MM.1S (cell line): ENCODE results near the gene ZBTB1.

Source experiments
- DNase-seq: peaks from one replicate; pipeline ENCODE4 v3.0.0-alpha.2; 2015
- H2AFZ ChIP-seq: fragments of 300-600 bp; sonication (generic); 2 replicates; pipeline ENCODE4 v1.6.0; 2016; ENCODE audit warnings: antibody characterized with exemption, low read length
- H3F3A ChIP-seq: fragments of 300-600 bp; sonication (generic); 2 replicates; pipeline ENCODE4 v1.6.1; 2016; ENCODE audit warnings: mild to moderate bottlenecking, antibody characterized with exemption, low read length, moderate library complexity, mixed read lengths; ENCODE audit not compliant: insufficient read depth
- H3K27ac ChIP-seq: fragments of 300-600 bp; sonication (generic); 2 replicates; pipeline ENCODE4 v1.5.1; 2016; ENCODE audit warnings: mild to moderate bottlenecking, low read length
- H3K27me3 ChIP-seq: fragments of 300-600 bp; sonication (generic); replicated peaks from 2 replicates; pipeline ENCODE4 v1.6.0; 2016; ENCODE audit warnings: low read length; ENCODE audit not compliant: insufficient read depth
- H3K36me3 ChIP-seq: fragments of 300-600 bp; sonication (generic); replicated peaks from 2 replicates; pipeline ENCODE4 v1.6.1; 2016; ENCODE audit warnings: mild to moderate bottlenecking, low read length, mixed read lengths; ENCODE audit not compliant: insufficient read depth
- H3K4me1 ChIP-seq: fragments of 300-600 bp; sonication (generic); 2 replicates; pipeline ENCODE4 v1.6.1; 2016; ENCODE audit warnings: low read length, mixed read lengths
- H3K4me2 ChIP-seq: fragments of 300-600 bp; sonication (generic); 2 replicates; pipeline ENCODE4 v1.6.0; 2016; ENCODE audit warnings: low read depth, low read length
- H3K4me3 ChIP-seq: fragments of 300-600 bp; sonication (generic); 2 replicates; pipeline ENCODE4 v1.5.1; 2016; ENCODE audit warnings: low read length, mixed read lengths
- H3K79me2 ChIP-seq: fragments of 300-600 bp; sonication (generic); 2 replicates; pipeline ENCODE4 v1.6.1; 2016; ENCODE audit warnings: mixed run types, low read length, mixed read lengths
- H3K9ac ChIP-seq: fragments of 300-600 bp; sonication (generic); 2 replicates; pipeline ENCODE4 v1.6.1; 2016; ENCODE audit warnings: low read length, mixed read lengths
- H3K9me2 ChIP-seq: fragments of 300-600 bp; sonication (generic); replicated peaks from 2 replicates; pipeline ENCODE4 v1.6.1; 2016; ENCODE audit warnings: mild to moderate bottlenecking, low read length, mixed read lengths; ENCODE audit not compliant: insufficient read depth
- H3K9me3 ChIP-seq: fragments of 300-600 bp; sonication (generic); replicated peaks from 2 replicates; pipeline ENCODE4 v1.6.1; 2016; ENCODE audit warnings: mild to moderate bottlenecking, low read length, mixed read lengths; ENCODE audit not compliant: insufficient read depth
- H4K20me1 ChIP-seq: fragments of 300-600 bp; sonication (generic); 2 replicates; pipeline ENCODE4 v1.6.1; 2016; ENCODE audit warnings: mild to moderate bottlenecking, low read length, moderate library complexity, mixed read lengths; ENCODE audit not compliant: insufficient read depth
- CTCF ChIP-seq: fragments of 300-600 bp; sonication (generic); IDR thresholded peaks from 2 replicates; pipeline ENCODE4 v1.5.1; 2016; ENCODE audit warnings: antibody characterized with exemption, low read length, mixed read lengths
- EZH2 ChIP-seq: fragments of 300-600 bp; sonication (generic); optimal IDR thresholded peaks from 2 replicates; pipeline ENCODE3; 2017; ENCODE audit warnings: low read depth, mild to moderate bottlenecking, antibody characterized with exemption, low read length, mixed read lengths
- EZH2phosphoT487 ChIP-seq: fragments of 300-600 bp; sonication (generic); IDR thresholded peaks from 2 replicates; pipeline ENCODE4 v1.6.1; 2018; ENCODE audit warnings: antibody characterized with exemption, low read length

ZBTB1 gene, protein sequence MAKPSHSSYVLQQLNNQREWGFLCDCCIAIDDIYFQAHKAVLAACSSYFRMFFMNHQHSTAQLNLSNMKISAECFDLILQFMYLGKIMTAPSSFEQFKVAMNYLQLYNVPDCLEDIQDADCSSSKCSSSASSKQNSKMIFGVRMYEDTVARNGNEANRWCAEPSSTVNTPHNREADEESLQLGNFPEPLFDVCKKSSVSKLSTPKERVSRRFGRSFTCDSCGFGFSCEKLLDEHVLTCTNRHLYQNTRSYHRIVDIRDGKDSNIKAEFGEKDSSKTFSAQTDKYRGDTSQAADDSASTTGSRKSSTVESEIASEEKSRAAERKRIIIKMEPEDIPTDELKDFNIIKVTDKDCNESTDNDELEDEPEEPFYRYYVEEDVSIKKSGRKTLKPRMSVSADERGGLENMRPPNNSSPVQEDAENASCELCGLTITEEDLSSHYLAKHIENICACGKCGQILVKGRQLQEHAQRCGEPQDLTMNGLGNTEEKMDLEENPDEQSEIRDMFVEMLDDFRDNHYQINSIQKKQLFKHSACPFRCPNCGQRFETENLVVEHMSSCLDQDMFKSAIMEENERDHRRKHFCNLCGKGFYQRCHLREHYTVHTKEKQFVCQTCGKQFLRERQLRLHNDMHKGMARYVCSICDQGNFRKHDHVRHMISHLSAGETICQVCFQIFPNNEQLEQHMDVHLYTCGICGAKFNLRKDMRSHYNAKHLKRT

DNA sequence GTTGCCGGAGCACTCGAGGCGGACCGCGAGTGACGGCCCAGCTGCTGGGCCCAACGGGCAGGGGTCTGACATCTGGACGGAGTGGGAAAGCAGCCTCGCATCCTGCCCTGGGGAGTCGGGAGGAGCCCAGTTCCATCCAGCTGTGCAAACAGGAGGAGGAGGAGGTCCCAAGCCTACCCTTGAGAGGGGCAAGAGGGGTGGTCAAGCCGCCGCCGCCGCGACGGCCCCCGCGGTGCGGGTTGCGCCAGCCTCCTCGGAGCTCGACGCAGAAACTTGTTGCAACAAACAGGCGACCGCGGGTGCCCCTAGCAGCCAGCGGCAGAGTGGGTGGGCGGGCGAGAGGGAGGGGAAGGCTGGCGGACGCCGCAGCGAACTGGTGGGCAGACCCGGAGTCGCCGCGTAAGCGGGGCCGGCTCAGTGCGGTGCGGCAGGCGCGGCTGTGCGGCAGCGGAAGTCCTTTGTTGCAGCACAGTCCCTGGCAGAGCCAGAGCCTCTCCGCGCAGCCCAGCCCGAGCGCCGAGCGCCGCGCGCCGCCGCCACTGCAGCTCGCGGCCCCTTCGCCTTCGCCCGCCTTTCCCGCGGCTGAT is at the start of gene ZBTB1:
TSS of gene ZBTB1 (plus strand) at position 461 of the 587 bp plus-strand sequence. CDS start 16,735 bp downstream, outside the sequence.
- Histone ChIP-seq H3K36me3 (no peaks in the 10 kb centered on the region), H2AFZ (no peak within 1 kb of the TSS), H3K4me3 (peak within 1 kb of the TSS; percentile 78), H3K9me2 (no peaks in the 10 kb centered on the region), H3K27ac (peak within 1 kb of the TSS; percentile 100), H3K79me2 (peaks cover 82% of the 10 kb centered on the region), H4K20me1 (no peaks in the 10 kb centered on the region), H3F3A (peaks cover 38% of the 10 kb centered on the region), H3K27me3 (no peaks in the 10 kb centered on the region), H3K4me1 (peaks cover 7% of the 10 kb centered on the region), H3K9me3 (no peaks in the 10 kb centered on the region), H3K4me2 (peak within 1 kb of the TSS; percentile 74), H3K9ac (peak within 1 kb of the TSS; percentile 99)
- peak; percentile 62 for DNase-seq
- TF ChIP-seq EZH2 (no peak), CTCF (no peak), EZH2phosphoT487 (no peak)

- DNase-seq, result no peak
- no peaks in the 10 kb centered on the region for H4K20me1 ChIP-seq
- no peak overlapping the region for H2AFZ ChIP-seq
- no peak overlapping the region for H3K4me2 ChIP-seq
- no peaks in the 10 kb centered on the region for H3K9me3 ChIP-seq
- H3F3A ChIP-seq, result 0 out of 2 replicates have a peak, but pooled peaks cover 5% of the 10 kb centered on the region
- H3K27ac ChIP-seq, result no peak overlapping the region
- no peak overlapping the region for H3K4me3 ChIP-seq
- peaks cover 8% of the 10 kb centered on the region; the same call in 1 of the 2 replicates for H3K4me1 ChIP-seq
- H3K79me2 ChIP-seq, result no peaks in the 10 kb centered on the region
- H3K9ac ChIP-seq, result no peak overlapping the region
- H3K36me3 ChIP-seq, result no peaks in the 10 kb centered on the region
- TF ChIP-seq EZH2phosphoT487 (no peak), EZH2 (no peak), CTCF (no peak)
- H3K9me2 ChIP-seq, result no peaks in the 10 kb centered on the region
- H3K27me3 ChIP-seq, result no peaks in the 10 kb centered on the region
These were observed 45.0 kb upstream of the ZBTB1 start for GRCh38 chr14:64459405-64460136.

DNA sequence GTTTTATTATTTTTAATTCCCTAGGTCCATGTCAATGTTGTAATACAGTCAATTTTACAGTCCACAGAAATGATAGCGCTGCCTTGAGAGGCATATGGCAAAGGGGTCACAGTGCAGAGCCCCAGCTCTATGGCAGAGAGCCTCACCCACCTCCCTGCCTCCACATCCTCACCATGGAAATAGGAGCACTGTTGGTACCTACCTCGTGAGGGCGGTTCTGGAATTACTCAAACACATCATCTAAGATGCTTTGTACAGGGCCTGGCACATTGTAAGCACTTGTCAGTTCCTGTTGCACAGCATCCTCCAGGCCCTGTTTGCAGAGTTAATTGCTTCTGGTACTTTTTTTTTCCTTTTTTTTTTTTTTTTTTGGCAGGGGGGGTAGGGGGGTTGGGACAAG is 43.3 kb upstream of the ZBTB1 start:
- H3F3A ChIP-seq, result peaks cover 14% of the 10 kb centered on the region
- peaks cover 8% of the 10 kb centered on the region; the same call in 1 of the 2 replicates for H3K4me1 ChIP-seq
- no peak overlapping the region for H3K4me2 ChIP-seq
- H3K79me2 ChIP-seq, result no peaks in the 10 kb centered on the region
- no peaks in the 10 kb centered on the region for H3K36me3 ChIP-seq
- H3K9ac ChIP-seq, result no peak overlapping the region
- no peak for TF ChIP-seq EZH2phosphoT487
- no peak for TF ChIP-seq CTCF
- TF ChIP-seq EZH2, result no peak
- H3K27me3 ChIP-seq, result no peaks in the 10 kb centered on the region
- no peaks in the 10 kb centered on the region for H3K9me2 ChIP-seq
- H3K27ac ChIP-seq, result no peak overlapping the region
- DNase-seq, result no peak
- no peaks in the 10 kb centered on the region for H4K20me1 ChIP-seq
- no peaks in the 10 kb centered on the region for H3K9me3 ChIP-seq
- no peak overlapping the region for H2AFZ ChIP-seq
- no peak overlapping the region for H3K4me3 ChIP-seq
